NCI-H82 treated with DMSO at 0.1 percent for 48 hours (cell line): ENCODE results near the gene THSD4.
"Not testable (repeated sequence)": the region's sequence is repeated elsewhere in the genome, so short reads cannot be mapped to it uniquely, and the experiment has no call there.

Experiments
- DNase-seq: peaks from one replicate; lab custom pipeline; 2025; ENCODE audit not compliant: unreplicated experiment; lab: John Stamatoyannopoulos, UW

THSD4 gene

GRCh38 chr15:71254491-71254890, 139.2 kb downstream of the THSD4 start:
- DNase-seq, result no peak

- DNase-seq, result no peak
These were observed 141.8 kb downstream of the THSD4 start for GRCh38 chr15:71256934-71257664.

GRCh38 chr15:71259866-71260265, 144.6 kb downstream of the THSD4 start:
- DNase-seq, result no peak

- DNase-seq, result no peak
These were observed 146.1 kb downstream of the THSD4 start for GRCh38 chr15:71261418-71261817.

- peak; percentile 86 for DNase-seq
These were observed 146.6 kb downstream of the THSD4 start for GRCh38 chr15:71261909-71262308.

GRCh38 chr15:71262599-71262998, 147.3 kb downstream of the THSD4 start:
- no peak for DNase-seq

GRCh38 chr15:71265606-71266005, 150.3 kb downstream of the THSD4 start:
- DNase-seq, result not testable (repeated sequence)

- DNase-seq, result no peak
These were observed 156.1 kb downstream of the THSD4 start for GRCh38 chr15:71271327-71271726.

- no peak for DNase-seq
These were observed 157.7 kb downstream of the THSD4 start for GRCh38 chr15:71272932-71273331.

GRCh38 chr15:71273731-71274447, 158.6 kb downstream of the THSD4 start:
- DNase-seq, result no peak

- no peak for DNase-seq
These were observed 159.2 kb downstream of the THSD4 start for GRCh38 chr15:71274448-71274798.

- DNase-seq, result no peak
These were observed 159.8 kb downstream of the THSD4 start for GRCh38 chr15:71275098-71275497.

GRCh38 chr15:71275566-71276335, 160.5 kb downstream of the THSD4 start:
- no peak for DNase-seq

GRCh38 chr15:71276336-71276665, 161.0 kb downstream of the THSD4 start:
- DNase-seq, result no peak

GRCh38 chr15:71278989-71279756, 163.9 kb downstream of the THSD4 start:
- DNase-seq, result peak; percentile 29

- DNase-seq, result no peak
These were observed 164.5 kb downstream of the THSD4 start for GRCh38 chr15:71279757-71280141.

- no peak for DNase-seq
These were observed 164.9 kb downstream of the THSD4 start for GRCh38 chr15:71280206-71280605.

- DNase-seq, result no peak
These were observed 166.0 kb downstream of the THSD4 start for GRCh38 chr15:71281256-71281655.

- DNase-seq, result no peak
These were observed 166.8 kb downstream of the THSD4 start for GRCh38 chr15:71282076-71282475.

GRCh38 chr15:71288348-71288955, 173.2 kb downstream of the THSD4 start:
- no peak for DNase-seq

GRCh38 chr15:71290002-71290401, 174.7 kb downstream of the THSD4 start:
- DNase-seq, result no peak
